IMR-90 (cell line): Measurements from ENCODE around the gene TRUB2. TPM values are rescaled to one million over a fixed set of nuclear protein-coding genes. Genes with fewer than 3 reads are reported as not detected.

Experiments used
- ATAC-seq: fragments of 200-7000 bp; cut with Tn5 transposase; 2 replicates; pipeline ENCODE4 v1.9.1; 2020; ENCODE audit warnings: low read depth, mild to moderate bottlenecking, moderate library complexity
- BruUV-seq: library from RNA; stranded (reverse); fragments of 400-500 nt; replicated peaks from 2 replicates; lab custom pipeline; 2021; lab: Mats Ljungman, UMichigan
- CTCF ChIA-PET: fragments of 300-600 bp; formaldehyde crosslinking; extraction: SDS; loops from one replicate; lab custom pipeline; 2021; ENCODE audit warnings: antibody characterized with exemption; lab: Yijun Ruan, JAX
- POLR2A ChIA-PET: fragments of 300-600 bp; sonication (Branson Sonifier 250); formaldehyde crosslinking; loops from one replicate; lab custom pipeline; 2022; ENCODE audit warnings: antibody characterized with exemption; ENCODE audit not compliant: unreplicated experiment; lab: Charles Lee
- DNase-seq: peaks from one replicate; pipeline ENCODE4 v3.0.0; 2013
- H2AFZ ChIP-seq: replicated peaks from 2 replicates; pipeline ENCODE3; 2013; ENCODE audit warnings: low read length, mild to moderate bottlenecking; ENCODE audit not compliant: poor library complexity
- H2AK5ac ChIP-seq: 2 replicates; pipeline ENCODE4 v1.6.1; 2013; ENCODE audit warnings: low read depth, low read length, inconsistent platforms
- H2AK9ac ChIP-seq: replicated peaks from 2 replicates; pipeline ENCODE3; 2013; ENCODE audit warnings: mild to moderate bottlenecking, low read depth, low read length, moderate library complexity; ENCODE audit not compliant: poor library complexity
- H2BK120ac ChIP-seq: 2 replicates; pipeline ENCODE4 v1.6.1; 2013; ENCODE audit warnings: low read depth, low read length, inconsistent platforms
- H2BK15ac ChIP-seq: 3 replicates; pipeline ENCODE4 v1.6.1; 2013; ENCODE audit warnings: low read depth, low read length, inconsistent platforms
- H2BK20ac ChIP-seq: 2 replicates; pipeline ENCODE4 v1.6.1; 2013; ENCODE audit warnings: low read depth, mild to moderate bottlenecking, inconsistent platforms, low read length, moderate library complexity
- H2BK5ac ChIP-seq: 2 replicates; pipeline ENCODE4 v1.6.1; 2013; ENCODE audit warnings: mild to moderate bottlenecking, low read depth, low read length, inconsistent platforms; ENCODE audit not compliant: poor library complexity, severe bottlenecking
- H3K14ac ChIP-seq: replicated peaks from 2 replicates; pipeline ENCODE4 v1.6.1; 2013; ENCODE audit warnings: low read depth, low read length, inconsistent platforms
- H3K18ac ChIP-seq: 2 replicates; pipeline ENCODE4 v1.6.1; 2013; ENCODE audit warnings: low read depth, low read length, control low read depth
- H3K23ac ChIP-seq: 2 replicates; pipeline ENCODE4 v1.6.1; 2013; ENCODE audit warnings: low read depth, low read length, inconsistent platforms
- H3K27ac ChIP-seq: 2 replicates; pipeline ENCODE4 v1.5.1; 2013; ENCODE audit warnings: mild to moderate bottlenecking, control low read depth, low read length; ENCODE audit not compliant: insufficient read depth
- H3K27me3 ChIP-seq: 2 replicates; pipeline ENCODE4 v1.6.1; 2013; ENCODE audit warnings: low read length; ENCODE audit not compliant: control insufficient read depth, insufficient read depth
- H3K36me3 ChIP-seq: 2 replicates; pipeline ENCODE4 v1.6.1; 2013; ENCODE audit warnings: low read length, mixed read lengths; ENCODE audit not compliant: control insufficient read depth, insufficient read depth
- H3K4ac ChIP-seq: 2 replicates; pipeline ENCODE4 v1.6.1; 2013; ENCODE audit warnings: low read depth, low read length, inconsistent platforms
- H3K4me1 ChIP-seq: 2 replicates; pipeline ENCODE4 v1.6.1; 2013; ENCODE audit warnings: low read length, mixed read lengths; ENCODE audit not compliant: control insufficient read depth, insufficient read depth
- H3K4me2 ChIP-seq: 2 replicates; pipeline ENCODE4 v1.6.1; 2013; ENCODE audit warnings: low read depth, mild to moderate bottlenecking, control low read depth, low read length, moderate library complexity
- H3K4me3 ChIP-seq: 2 replicates; pipeline ENCODE4 v1.5.1; 2013; ENCODE audit warnings: low read depth, mild to moderate bottlenecking, control low read depth, low read length, moderate library complexity; ENCODE audit not compliant: insufficient read depth
- H3K56ac ChIP-seq: 2 replicates; pipeline ENCODE4 v1.6.1; 2013; ENCODE audit warnings: low read length, inconsistent platforms; ENCODE audit not compliant: insufficient read depth; ENCODE audit errors: extremely low read depth
- H3K79me1 ChIP-seq, 2 experiments: 2 replicates each; pipeline ENCODE4 v1.6.1; 2013; ENCODE audit warnings: low read length in 2 of 2, inconsistent platforms in 1 of 2, low read depth in 1 of 2
- H3K9ac ChIP-seq: 2 replicates; pipeline ENCODE4 v1.6.1; 2013; ENCODE audit warnings: low read depth, low read length, control low read depth
- H3K9me1 ChIP-seq: 2 replicates; pipeline ENCODE4 v1.6.1; 2013; ENCODE audit warnings: low read length, inconsistent platforms; ENCODE audit not compliant: insufficient read depth
- H3K9me3 ChIP-seq: 2 replicates; pipeline ENCODE4 v1.6.1; 2013; ENCODE audit warnings: low read length; ENCODE audit not compliant: control insufficient read depth, insufficient read depth
- H4K20me1 ChIP-seq: 2 replicates; pipeline ENCODE4 v1.6.1; 2013; ENCODE audit warnings: low read length, inconsistent platforms; ENCODE audit not compliant: insufficient read depth
- H4K5ac ChIP-seq: 2 replicates; pipeline ENCODE4 v1.6.1; 2013; ENCODE audit warnings: mild to moderate bottlenecking, low read depth, low read length, control low read depth
- H4K8ac ChIP-seq, 2 experiments: 2 replicates each; pipeline ENCODE4 v1.6.1; 2013; ENCODE audit warnings: low read depth in 2 of 2, low read length in 2 of 2, control low read depth in 1 of 2, inconsistent platforms in 1 of 2
- H4K91ac ChIP-seq: 2 replicates; pipeline ENCODE4 v1.6.1; 2013; ENCODE audit warnings: low read depth, low read length, inconsistent platforms; ENCODE audit not compliant: insufficient read depth
- BHLHE40 ChIP-seq: fragments of 150-350 bp; IDR thresholded peaks from 2 replicates; pipeline ENCODE4 v1.6.1; 2016; ENCODE audit warnings: mild to moderate bottlenecking, low read depth, low read length
- MAFK ChIP-seq: IDR thresholded peaks from 2 replicates; pipeline ENCODE4 v1.6.1; 2012; ENCODE audit warnings: low read depth, low read length, improper control_type of control experiment
- MAZ ChIP-seq: IDR thresholded peaks from 2 replicates; pipeline ENCODE4 v1.6.1; 2012; ENCODE audit warnings: low read depth, mild to moderate bottlenecking, low read length, improper control_type of control experiment, moderate library complexity, borderline replicate concordance
- MXI1 ChIP-seq: IDR thresholded peaks from 2 replicates; pipeline ENCODE4 v1.6.1; 2012; ENCODE audit warnings: low read depth, mild to moderate bottlenecking, low read length, moderate library complexity, borderline replicate concordance
- NFE2L2 ChIP-seq: fragments of 150-350 bp; IDR thresholded peaks from 2 replicates; pipeline ENCODE4 v1.6.1; 2016; ENCODE audit warnings: low read depth, mild to moderate bottlenecking, low read length
- POLR2A ChIP-seq: IDR thresholded peaks from 2 replicates; pipeline ENCODE4 v1.6.1; 2012; ENCODE audit warnings: mild to moderate bottlenecking, low read depth, low read length
- RAD21 ChIP-seq: IDR thresholded peaks from 2 replicates; pipeline ENCODE4 v1.6.1; 2012; ENCODE audit warnings: low read length, improper control_type of control experiment
- RCOR1 ChIP-seq: IDR thresholded peaks from 2 replicates; pipeline ENCODE4 v1.6.1; 2012; ENCODE audit warnings: mild to moderate bottlenecking, low read length, improper control_type of control experiment; ENCODE audit not compliant: insufficient replicate concordance
- WGBS, 2 experiments: methylation state at CpG; one replicate each; pipeline versions ENCODE4 v1.1.5 to v1.1.7; 2013; ENCODE audit warnings: missing lambda C conversion rate in 2 of 2; ENCODE audit not compliant: insufficient read length in 1 of 2; ENCODE audit errors: extremely low coverage in 2 of 2; 5-methylcytosine and 5-hydroxymethylcytosine counted together
- dilution Hi-C: fragments of 300-500 bp; cut with HindIII; formaldehyde crosslinking; loops from one replicate; pipeline ENCODE4 v1.14.3; 2018; ENCODE audit warnings: low sequenced_read_pairs; ENCODE audit not compliant: unreplicated experiment
- in situ Hi-C: fragments of 300-500 bp; cut with MboI; formaldehyde crosslinking; loops from 3 replicates; pipeline ENCODE4 v1.14.3; 2019; ENCODE audit warnings: low sequenced_read_pairs, inconsistent platforms, mixed read lengths
- intact Hi-C: fragments of 100-400 bp; cut with micrococcal nuclease; formaldehyde crosslinking; loops from 2 replicates; pipeline ENCODE4 v1.10.0; 2022
- polyA plus RNA-seq, 3 experiments: library from polyadenylated mRNA; depleted of rRNA; stranded (reverse); fragments of >200 nt; gene quantifications; 2 replicates each; pipeline ENCODE4 v1.2.3, GENCODE V29; 2012; ENCODE audit warnings: low replicate concordance in 1 of 3
- total RNA-seq: library from RNA; depleted of rRNA; stranded (reverse); fragments of >200 nt; gene quantifications from 2 replicates; pipeline ENCODE4 v1.2.3, GENCODE V29; 2012
- TF ChIP-seq, protein P1 (sequence below): fragments of 150-350 bp; IDR thresholded peaks from 2 replicates; pipeline ENCODE4 v1.6.1; 2017; ENCODE audit warnings: mild to moderate bottlenecking, antibody characterized with exemption, low read length, low read depth

Gene TRUB2
- total and polyA plus RNA-seq, 2 of the 4 experiments (the other 2 are of a cell fraction) = 18.0 to 21.3 TPM

- CTCF ChIA-PET = no interaction called here
- 97% methylated on average over 11 of the region's 17 CpGs; no CpG with 5 or more reads in 1 of the 2 experiments for WGBS, 2 experiments
- intact Hi-C loops (no loop called here), dilution Hi-C loops (no loop called here), in situ Hi-C loops (no loop called here)
- no peak for TF ChIP-seq MAZ
- TF ChIP-seq MXI1 = no peak
- TF ChIP-seq, protein P1, sequence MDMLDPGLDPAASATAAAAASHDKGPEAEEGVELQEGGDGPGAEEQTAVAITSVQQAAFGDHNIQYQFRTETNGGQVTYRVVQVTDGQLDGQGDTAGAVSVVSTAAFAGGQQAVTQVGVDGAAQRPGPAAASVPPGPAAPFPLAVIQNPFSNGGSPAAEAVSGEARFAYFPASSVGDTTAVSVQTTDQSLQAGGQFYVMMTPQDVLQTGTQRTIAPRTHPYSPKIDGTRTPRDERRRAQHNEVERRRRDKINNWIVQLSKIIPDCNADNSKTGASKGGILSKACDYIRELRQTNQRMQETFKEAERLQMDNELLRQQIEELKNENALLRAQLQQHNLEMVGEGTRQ = no peak
- TF ChIP-seq MAFK = no peak
- TF ChIP-seq RAD21 = no peak
- no peak for TF ChIP-seq NFE2L2
- TF ChIP-seq BHLHE40 = no peak
- TF ChIP-seq POLR2A = no peak
- no peak for TF ChIP-seq RCOR1
- Histone ChIP-seq H3K27ac (no peak overlapping the region), H3K4me1 (no peaks in the 10 kb centered on the region), H3K14ac (no peak overlapping the region), H3K18ac (no peak overlapping the region), H3K79me1 (peaks cover 9 to 14% of the 10 kb centered on the region in 2 experiments; a peak in 3 of 4 replicates), H3K9ac (no peak overlapping the region), H3K9me1 (no peaks in the 10 kb centered on the region), H3K4me3 (no peak overlapping the region), H3K27me3 (no peaks in the 10 kb centered on the region), H3K9me3 (no peaks in the 10 kb centered on the region), H4K91ac (no peak overlapping the region), H2AK5ac (no peak overlapping the region), H3K4me2 (no peak overlapping the region), H4K5ac (no peak overlapping the region), H3K23ac (no peak overlapping the region), H2AFZ (no peak overlapping the region), H2BK5ac (no peak overlapping the region), H3K36me3 (peaks cover 78% of the 10 kb centered on the region), H2AK9ac (no peak overlapping the region), H3K4ac (no peak overlapping the region), H3K56ac (no peak overlapping the region), H2BK120ac (no peak overlapping the region), H2BK15ac (no peak overlapping the region), H4K8ac (no peak overlapping the region), H4K20me1 (peaks cover 6% of the 10 kb centered on the region; the same call in 1 of the 2 replicates), H2BK20ac (no peak overlapping the region)
- DNase-seq (no peak), ATAC-seq (no peak)
- BruUV-seq = no TSS peak
- POLR2A ChIA-PET = no interaction called here
Measured at GRCh38 chr9:128260340-128260739, 61.9 kb downstream of the TRUB2 start.
